GM19240 (cell line): Measurements from ENCODE around the gene PCBP3.
"Not testable (repeated sequence)": the region's sequence is repeated elsewhere in the genome, so short reads cannot be mapped to it uniquely, and the experiment has no call there.

Experiments used
- DNase-seq: peaks from one replicate; pipeline ENCODE4 v3.0.0; 2011; ENCODE audit warnings: low spot score; ENCODE audit not compliant: insufficient read length

Gene PCBP3

DNA sequence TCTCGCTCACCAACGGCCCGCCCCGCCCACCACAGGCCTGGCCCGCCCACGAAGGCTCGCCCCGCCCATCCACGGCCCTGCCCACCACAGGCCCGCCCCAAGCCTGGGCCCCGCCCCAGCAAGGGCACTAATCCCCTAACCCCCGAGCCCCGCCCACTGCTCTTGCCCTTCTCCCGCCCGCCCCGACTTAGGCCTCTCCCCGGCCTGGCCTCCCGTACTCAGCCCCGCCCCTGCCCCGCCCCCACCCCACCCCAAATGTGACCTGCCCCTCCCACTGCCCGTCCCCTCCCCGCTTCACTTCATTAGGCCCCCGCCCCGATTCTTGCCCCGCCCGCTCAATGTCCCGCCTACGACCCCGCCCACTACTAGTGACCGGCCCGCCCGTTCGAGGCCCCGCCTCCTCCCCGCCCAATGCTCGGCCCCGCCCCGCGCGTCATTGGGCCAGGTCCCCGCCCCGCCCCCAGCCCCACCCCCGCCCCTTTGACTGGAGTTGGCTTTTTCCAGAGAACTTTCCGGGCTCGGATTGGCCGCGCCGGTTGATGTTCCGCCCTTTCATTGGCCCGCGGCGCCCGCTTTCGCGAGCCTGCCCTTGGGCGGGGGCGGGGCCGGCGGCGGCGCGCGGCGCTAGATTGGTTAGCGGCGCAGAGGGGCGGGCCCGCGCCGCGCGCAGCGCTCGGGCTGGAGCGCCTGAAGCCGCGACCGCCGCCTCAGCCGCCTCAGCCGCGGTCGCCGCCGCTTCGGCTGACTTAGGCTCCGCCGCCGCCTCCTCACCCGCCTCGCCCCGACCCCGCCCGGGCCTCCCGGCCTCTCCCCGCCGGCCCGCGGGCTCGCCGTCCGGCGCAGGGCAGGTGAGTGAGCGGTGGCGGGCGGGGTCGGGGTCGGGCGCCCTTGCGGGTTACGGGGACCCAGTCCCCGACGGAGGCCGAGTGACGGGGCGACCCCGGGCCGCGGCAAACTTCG, at the start of gene PCBP3:
Gene PCBP3, plus strand, starts transcription at position 705 of the 960 bp plus-strand sequence. CDS start 206,361 bp downstream, outside the sequence.
- DNase-seq = peak; percentile 77

DNA sequence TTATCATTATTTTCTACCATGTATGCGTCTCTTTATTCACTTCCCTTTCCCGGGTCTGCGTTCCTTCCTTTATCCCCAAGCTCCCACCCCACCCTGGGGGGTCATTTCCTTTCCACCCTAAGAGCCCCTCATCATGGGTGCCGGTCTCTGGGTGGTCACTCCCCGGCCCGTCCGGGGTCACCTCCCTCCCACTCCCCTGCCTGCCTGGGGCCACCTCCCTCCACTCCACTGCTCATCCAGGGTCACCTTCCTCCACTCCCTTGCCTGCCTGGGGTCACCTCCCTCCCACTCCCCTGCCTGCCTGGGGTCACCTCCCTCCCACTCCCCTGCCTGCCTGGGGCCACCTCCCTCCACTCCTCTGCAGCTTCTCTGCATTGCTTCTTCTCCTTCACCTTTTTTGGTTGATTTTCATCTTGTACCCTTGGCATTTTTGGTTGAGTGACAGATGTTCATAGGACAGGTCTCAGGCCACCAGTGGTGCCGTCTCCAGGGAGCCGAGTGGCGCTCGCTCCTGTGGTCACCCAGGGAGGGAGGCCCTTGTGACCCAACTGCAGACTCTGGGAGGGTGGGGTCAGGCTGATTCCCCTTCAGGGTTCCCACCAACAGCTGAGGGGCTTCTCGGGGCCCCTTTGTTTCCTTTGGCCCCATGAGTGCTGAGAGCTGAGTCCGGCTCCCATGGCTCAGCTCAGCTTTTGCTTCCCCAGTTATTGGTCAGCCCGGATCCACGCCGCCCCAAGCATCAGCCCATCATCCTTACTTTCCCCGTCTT, 48.6 kb upstream of the PCBP3 start:
- no peak for DNase-seq

DNA sequence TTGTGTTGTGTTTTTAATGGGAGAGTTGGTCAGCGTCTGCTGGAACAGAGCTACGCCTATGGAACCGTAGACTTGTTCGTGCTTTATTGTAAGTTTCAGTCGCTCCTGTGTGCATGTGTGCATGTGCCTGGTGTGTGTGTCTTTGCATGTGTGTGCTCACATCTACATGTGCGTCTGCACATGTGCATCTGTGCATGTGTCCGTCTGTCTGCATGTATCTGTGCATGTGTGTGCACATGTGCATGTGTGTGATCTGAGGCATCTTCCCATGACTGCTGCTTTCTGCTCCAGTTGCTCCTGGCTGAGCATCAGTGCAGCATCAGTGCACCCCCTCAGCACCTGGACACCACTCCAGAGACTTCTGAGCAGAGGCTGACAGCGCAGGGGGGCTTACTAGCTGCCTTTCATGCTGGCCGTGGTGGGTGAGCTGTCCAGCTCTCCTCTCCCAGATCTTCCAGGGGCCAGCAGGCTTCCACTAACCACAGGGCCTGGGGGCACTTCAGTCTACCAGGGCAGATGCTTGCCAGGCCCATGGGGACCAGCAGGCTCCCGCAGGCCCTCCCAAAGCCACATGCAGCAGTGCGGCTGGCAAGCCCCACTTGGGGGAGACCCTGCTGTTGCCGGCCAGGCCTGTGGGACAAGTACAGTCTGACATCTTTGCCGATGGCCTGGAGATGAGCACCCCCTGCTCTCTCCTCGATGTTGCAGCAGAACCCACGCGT, 47.8 kb upstream of the PCBP3 start:
- no peak for DNase-seq

- peak; percentile 71 for DNase-seq
Measured at GRCh38 chr21:45596704-45597318, 46.7 kb upstream of the PCBP3 start.

GRCh38 chr21:45598109-45598508, 45.4 kb upstream of the PCBP3 start:
- DNase-seq = no peak

DNA sequence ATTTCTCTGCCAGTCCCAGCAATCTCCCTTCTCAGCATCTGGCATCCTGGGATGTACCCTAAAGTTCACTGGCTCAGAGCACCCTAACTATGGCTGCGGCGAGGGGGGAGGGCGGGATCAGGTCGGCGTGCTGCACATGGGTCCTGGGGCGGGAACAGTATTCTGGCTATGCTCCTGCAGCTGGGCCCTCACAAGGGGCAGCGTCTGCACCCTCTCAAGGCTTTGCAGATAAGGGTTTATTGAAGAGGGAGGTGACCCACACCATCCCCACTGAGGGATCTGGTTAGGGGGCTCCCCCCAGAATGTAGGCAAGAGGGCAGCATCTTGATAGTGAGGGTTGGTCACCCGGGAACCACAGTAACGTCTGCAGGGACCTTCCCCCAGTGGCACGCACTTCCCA, 44.9 kb upstream of the PCBP3 start:
- no peak for DNase-seq

DNA sequence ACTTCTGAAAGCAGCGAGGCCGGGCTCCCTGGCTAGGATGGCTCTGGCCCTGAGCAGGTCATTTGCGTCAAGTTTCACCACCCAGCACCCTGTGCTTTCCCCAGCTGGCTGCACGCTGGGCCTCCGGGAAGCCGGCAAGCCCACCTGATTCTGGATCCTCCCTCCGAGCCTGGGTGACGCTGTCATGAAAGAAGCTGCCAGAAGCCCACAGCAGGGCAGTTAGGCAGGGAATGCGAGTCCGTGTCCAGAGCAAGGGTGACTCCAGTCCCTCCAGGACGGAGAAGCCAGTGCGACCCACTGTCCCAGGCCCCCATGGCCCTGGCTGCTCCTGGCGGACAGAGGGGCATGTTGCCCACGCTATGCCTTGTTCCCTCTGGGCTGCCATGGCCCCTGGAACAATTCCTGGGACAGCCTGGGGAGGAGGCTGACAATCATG, 44.4 kb upstream of the PCBP3 start:
- DNase-seq = no peak

GRCh38 chr21:45600248-45600647, 43.3 kb upstream of the PCBP3 start:
- DNase-seq = no peak

DNA sequence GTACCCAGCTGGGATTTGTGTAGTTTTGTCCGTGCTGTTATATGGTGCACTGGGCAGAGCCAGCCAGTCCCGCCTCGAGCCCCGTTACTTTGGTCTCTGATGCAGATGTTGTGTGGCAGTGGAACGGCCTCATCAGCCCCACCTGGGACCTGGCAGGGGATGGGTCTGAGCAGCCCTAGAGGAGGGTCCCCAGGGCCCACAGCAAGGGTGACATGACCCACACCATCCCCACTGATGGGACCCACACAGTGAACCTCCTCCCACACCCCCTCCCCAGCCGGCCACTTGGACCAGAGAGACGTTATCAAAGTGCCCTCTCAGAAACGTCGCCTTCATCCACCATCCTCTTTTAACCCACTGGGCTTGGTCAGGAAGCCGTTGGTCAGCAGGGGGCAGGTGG, 42.0 kb upstream of the PCBP3 start:
- no peak for DNase-seq

GRCh38 chr21:45602106-45602505, 41.4 kb upstream of the PCBP3 start:
- DNase-seq = no peak

- no peak for DNase-seq
Measured at GRCh38 chr21:45603481-45603880, 40.0 kb upstream of the PCBP3 start.

DNA sequence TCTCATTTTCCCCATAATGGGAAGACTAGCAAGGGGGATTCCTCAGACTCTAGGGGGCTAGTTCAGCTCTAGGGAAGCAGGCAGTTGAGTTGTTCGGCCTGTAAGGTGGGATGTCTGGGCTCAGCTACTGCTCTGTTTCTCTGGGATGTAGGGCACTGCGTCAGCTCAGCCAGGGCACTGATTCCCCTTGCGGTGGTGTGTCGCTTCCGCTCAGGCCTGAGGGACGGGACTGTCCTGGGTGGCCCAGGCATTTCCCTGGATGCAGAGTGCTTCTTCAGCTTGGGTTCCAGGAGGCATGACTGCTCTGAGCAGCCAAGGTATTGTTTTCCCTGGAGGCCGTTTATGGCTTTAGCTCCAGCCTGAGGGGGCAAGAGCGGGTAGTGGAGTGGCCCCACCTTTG, 38.8 kb upstream of the PCBP3 start:
- not testable (repeated sequence) for DNase-seq

GRCh38 chr21:45607021-45607908, 36.3 kb upstream of the PCBP3 start:
- DNase-seq = no peak

DNA sequence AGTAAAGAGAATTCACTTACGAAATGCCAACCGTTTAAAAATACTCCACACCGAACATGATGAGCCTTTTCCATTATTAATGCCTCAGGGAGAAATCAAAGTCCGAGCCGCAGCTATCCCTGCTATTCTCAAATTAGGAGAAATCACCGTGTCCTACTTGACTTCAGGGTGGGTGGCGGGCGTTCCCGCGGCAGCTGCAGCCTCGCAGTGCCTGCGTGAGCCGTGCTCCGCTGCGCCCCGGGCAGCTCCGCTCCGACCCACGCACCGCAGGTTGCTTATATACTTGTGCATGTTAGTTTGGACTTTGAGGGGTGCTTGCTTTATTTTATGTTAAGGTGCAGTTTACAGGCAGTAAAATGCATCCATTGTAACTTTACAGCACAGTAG, 35.6 kb upstream of the PCBP3 start:
- DNase-seq = no peak

GRCh38 chr21:45608747-45609470, 34.6 kb upstream of the PCBP3 start:
- DNase-seq = not testable (repeated sequence)

- not testable (repeated sequence) for DNase-seq
Measured at GRCh38 chr21:45609616-45610015, 33.9 kb upstream of the PCBP3 start.

DNA sequence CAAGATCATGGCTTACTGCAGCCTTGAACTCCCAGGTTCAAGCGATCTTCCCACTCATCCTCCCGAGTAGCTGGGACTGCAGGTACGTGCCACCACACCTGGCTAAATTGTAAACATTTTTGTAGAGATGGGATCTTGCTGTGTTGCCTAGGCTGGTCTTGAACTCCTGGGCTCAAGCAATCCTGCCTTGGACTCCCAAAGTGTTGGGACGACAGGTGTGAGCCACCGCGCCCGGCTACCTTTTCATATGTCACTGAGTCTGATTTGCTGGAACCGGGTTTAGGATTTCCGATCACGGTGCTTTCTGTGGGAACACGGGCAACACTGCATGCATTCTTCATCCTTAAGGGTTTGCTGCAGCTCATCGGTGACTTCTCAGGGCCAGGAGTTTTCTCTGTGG, 32.2 kb upstream of the PCBP3 start:
- no peak for DNase-seq

GRCh38 chr21:45611939-45612664, 31.4 kb upstream of the PCBP3 start:
- DNase-seq = no peak

DNA sequence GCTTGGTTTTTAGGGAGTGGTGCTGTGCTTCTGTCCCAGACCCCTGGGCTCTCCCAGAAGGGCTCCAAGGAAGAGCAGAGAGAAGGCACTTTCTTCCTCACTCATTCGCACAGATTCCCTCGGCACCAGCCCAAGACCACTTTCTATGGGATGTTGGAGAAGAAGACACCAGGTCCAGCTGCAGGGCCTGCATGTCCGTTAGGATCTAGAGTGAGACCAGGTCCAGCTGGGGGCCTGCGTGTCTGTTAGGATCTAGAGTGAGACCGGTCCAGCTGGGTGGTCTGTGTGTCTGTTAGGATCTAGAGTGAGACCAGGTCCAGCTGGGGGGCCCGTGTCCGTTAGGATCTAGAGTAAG, 30.9 kb upstream of the PCBP3 start:
- not testable (repeated sequence) for DNase-seq
